ENCODE measurements around the gene HCK.

GRCh38 chr20:32033316-32033715 is 18.7 kb upstream of the HCK start:
- TF ChIP-seq CTCF (conservative IDR thresholded peaks at IDR 0.05) (no peak), EZH2 (IDR thresholded peaks at IDR 0.05; ENCODE audit: low read depth) (no peak)
